ENCODE data around the gene CALD1.

- TF ChIP-seq POLR2A (IDR thresholded peaks at IDR 0.05) (no peak), CTCF (IDR thresholded peaks at IDR 0.05) (no peak)
Measured at GRCh38 chr7:134747326-134747725, 32.1 kb upstream of the CALD1 start.
